GM23338 (cell line): Measurements from ENCODE around the gene MARCKS. TPM values are rescaled to one million over a fixed set of nuclear protein-coding genes. Genes with fewer than 3 reads are reported as not detected.
A peak's percentile ranks its signal among the peaks of the same experiment; 100 is the strongest.

Experiments used
- ATAC-seq: fragments of 200-7000 bp; cut with Tn5 transposase; 3 replicates; pipeline ENCODE4 v1.9.1; 2020
- DNase-seq: peaks from one replicate; pipeline ENCODE4 v3.0.0-alpha.2; 2015; ENCODE audit warnings: low spot score
- H2AFZ ChIP-seq: fragments of 200-600 bp; sonication (generic); 2 replicates; pipeline ENCODE4 v1.8.0; 2016; ENCODE audit warnings: antibody characterized with exemption, mild to moderate bottlenecking, moderate library complexity
- H3F3A ChIP-seq: fragments of 200-600 bp; sonication (generic); replicated peaks from 2 replicates; pipeline ENCODE4 v1.8.0; 2017; ENCODE audit warnings: antibody characterized with exemption, mixed run types, low read depth
- H3K27ac ChIP-seq: fragments of 200-600 bp; sonication (generic); 2 replicates; pipeline ENCODE4 v1.6.1; 2016; ENCODE audit warnings: low read depth
- H3K27me3 ChIP-seq: fragments of 200-600 bp; sonication (generic); 2 replicates; pipeline ENCODE4 v1.8.0; 2016; ENCODE audit warnings: mild to moderate bottlenecking, mixed run types, moderate library complexity; ENCODE audit not compliant: insufficient read depth
- H3K36me3 ChIP-seq: fragments of 200-600 bp; sonication (generic); 2 replicates; pipeline ENCODE4 v1.8.0; 2016; ENCODE audit warnings: mild to moderate bottlenecking; ENCODE audit not compliant: insufficient read depth
- H3K4me1 ChIP-seq: fragments of 200-600 bp; sonication (generic); 2 replicates; pipeline ENCODE4 v1.8.0; 2016; ENCODE audit warnings: mild to moderate bottlenecking, moderate library complexity; ENCODE audit not compliant: insufficient read depth
- H3K4me2 ChIP-seq: fragments of 200-600 bp; sonication (generic); 2 replicates; pipeline ENCODE4 v1.7.1; 2017; ENCODE audit warnings: mixed run types
- H3K4me3 ChIP-seq: fragments of 200-600 bp; sonication (generic); 2 replicates; pipeline ENCODE4 v1.6.1; 2016; ENCODE audit warnings: mixed run types
- H3K79me2 ChIP-seq: fragments of 200-600 bp; sonication (generic); replicated peaks from 2 replicates; pipeline ENCODE4 v1.8.0; 2017; ENCODE audit warnings: mild to moderate bottlenecking; ENCODE audit not compliant: insufficient read depth
- H3K9me2 ChIP-seq: fragments of 200-600 bp; sonication (generic); 2 replicates; pipeline ENCODE4 v1.8.0; 2017; ENCODE audit not compliant: insufficient read depth
- H4K20me1 ChIP-seq: fragments of 200-600 bp; sonication (generic); replicated peaks from 2 replicates; pipeline ENCODE4 v1.8.0; 2017; ENCODE audit warnings: mild to moderate bottlenecking; ENCODE audit not compliant: insufficient read depth
- H3K27ac Mint-ChIP-seq: 2 replicates; pipeline ENCODE4 v1.8.0; 2020; ENCODE audit warnings: inconsistent platforms, mild to moderate bottlenecking, moderate library complexity, mixed read lengths
- H3K27me3 Mint-ChIP-seq: 3 replicates; pipeline ENCODE4 v1.8.0; 2022; ENCODE audit warnings: low read depth, mild to moderate bottlenecking, moderate library complexity, mixed read lengths, inconsistent platforms; ENCODE audit not compliant: insufficient read depth, poor library complexity
- H3K36me3 Mint-ChIP-seq: 3 replicates; pipeline ENCODE4 v1.8.0; 2021; ENCODE audit warnings: low read depth, mild to moderate bottlenecking, inconsistent platforms, moderate library complexity, mixed read lengths
- H3K4me1 Mint-ChIP-seq: 3 replicates; pipeline ENCODE4 v1.8.0; 2020; ENCODE audit warnings: mild to moderate bottlenecking, inconsistent platforms, mixed read lengths
- H3K4me3 Mint-ChIP-seq: 3 replicates; pipeline ENCODE4 v1.8.0; 2021; ENCODE audit warnings: moderate library complexity, mild to moderate bottlenecking, inconsistent platforms, mixed read lengths
- H3K9me3 Mint-ChIP-seq: 3 replicates; pipeline ENCODE4 v1.8.0; 2020; ENCODE audit warnings: moderate library complexity, mild to moderate bottlenecking, inconsistent platforms, mixed read lengths
- CREB1 ChIP-seq: fragments of 250-450 bp; sonication (Bioruptor Pico); IDR thresholded peaks from 2 replicates; pipeline ENCODE4 v1.5.0; 2020; ENCODE audit warnings: low read depth, mild to moderate bottlenecking, moderate library complexity
- EZH2phosphoT487 ChIP-seq: fragments of 200-600 bp; sonication (generic); IDR thresholded peaks from one replicate; pipeline ENCODE4 v1.8.1; 2018; ENCODE audit warnings: antibody characterized with exemption; ENCODE audit not compliant: unreplicated experiment
- JUNB ChIP-seq: IDR thresholded peaks from one replicate; pipeline ENCODE4 v1.6.1; 2016; ENCODE audit warnings: antibody characterized with exemption; ENCODE audit not compliant: unreplicated experiment
- NANOG ChIP-seq: IDR thresholded peaks from 2 replicates; pipeline ENCODE4 v1.6.1; 2016; ENCODE audit warnings: antibody characterized with exemption, borderline replicate concordance
- STAT1 ChIP-seq: IDR thresholded peaks from one replicate; pipeline ENCODE4 v1.6.1; 2016; ENCODE audit warnings: antibody characterized with exemption; ENCODE audit not compliant: unreplicated experiment
- ZNF114 ChIP-seq: fragments of 250-450 bp; sonication (Bioruptor Pico); IDR thresholded peaks from 2 replicates; pipeline ENCODE4 v1.5.0; 2020; ENCODE audit warnings: mild to moderate bottlenecking, moderate library complexity
- ZNF331 ChIP-seq: fragments of 250-450 bp; sonication (Bioruptor Pico); IDR thresholded peaks from 2 replicates; pipeline ENCODE4 v1.5.0; 2020; ENCODE audit warnings: low read depth, mild to moderate bottlenecking, moderate library complexity
- polyA plus RNA-seq: library from polyadenylated mRNA; unstranded; fragments of >200 nt; fragmentation: Nextera tagmentation; extraction: Ambion mirVana; gene quantifications from 2 replicates; pipeline ENCODE4 v1.2.1, GENCODE V29; 2016
- total RNA-seq: library from RNA; depleted of rRNA; stranded (reverse); fragments of >200 nt; shearing (Covaris generic); gene quantifications from 2 replicates; pipeline ENCODE4 v1.2.3, GENCODE V29; 2014
- TF ChIP-seq, protein P1 (sequence below): IDR thresholded peaks from 2 replicates; pipeline ENCODE4 v1.6.1; 2016; ENCODE audit warnings: antibody characterized with exemption
- TF ChIP-seq, protein P2 (sequence below): fragments of 250-450 bp; sonication (Bioruptor Pico); IDR thresholded peaks from 2 replicates; pipeline ENCODE4 v1.5.0; 2020; ENCODE audit warnings: mild to moderate bottlenecking, moderate library complexity
- TF ChIP-seq, protein P3 (sequence below), 2 experiments: fragments of 200-600 bp in 1 of 2; sonication (generic) in 1 of 2; conservative IDR thresholded peaks; 2 replicates each; pipeline versions ENCODE4 v1.5.1 to v1.6.1; 2016 to 2017; ENCODE audit warnings: antibody characterized with exemption in 2 of 2, low read depth in 2 of 2, mild to moderate bottlenecking in 2 of 2, moderate library complexity in 1 of 2

Gene MARCKS
- total and polyA plus RNA-seq, 2 experiments from 2014 or later, result 71.5 to 85.9 TPM

DNA sequence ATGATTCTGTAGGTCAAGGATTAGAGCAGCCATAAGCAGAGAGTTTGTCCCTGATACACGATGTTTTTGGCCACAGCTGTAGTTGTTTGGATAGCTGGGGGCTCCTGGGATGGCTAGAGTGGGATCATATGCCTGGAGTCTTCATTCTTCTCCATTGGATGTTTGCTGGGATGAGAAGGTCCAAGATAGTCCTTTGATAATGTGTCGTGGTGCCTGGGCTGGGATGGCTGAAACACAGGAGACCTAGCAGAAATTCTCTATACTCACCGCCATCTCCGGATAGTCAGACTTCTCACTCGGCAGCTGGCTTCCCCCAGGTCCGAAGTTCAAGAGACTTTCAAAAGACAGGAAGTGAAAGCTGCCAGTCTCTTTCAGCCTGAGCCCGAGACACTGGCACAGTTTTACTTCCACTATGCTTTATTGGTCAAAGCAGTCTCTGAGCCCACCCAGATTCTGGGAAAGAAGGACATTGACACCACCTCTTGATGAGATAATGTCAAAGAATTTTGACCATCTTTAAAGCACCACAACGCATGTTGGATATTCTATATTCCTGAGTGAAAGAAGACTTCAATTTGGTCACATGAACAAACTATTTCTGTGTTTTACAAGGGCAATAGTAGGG lies 16.0 kb downstream of the MARCKS start:
- no peaks in the 10 kb centered on the region for H3K4me1 Mint-ChIP-seq
- no peak for ATAC-seq
- no peak overlapping the region for H3K27ac ChIP-seq

More for the DNA sequence above, 16.0 kb downstream of the MARCKS start:
- TF ChIP-seq ZNF114 (CRISPR knock-in tag) (no peak), ZNF331 (CRISPR knock-in tag) (no peak), STAT1 (no peak), EZH2phosphoT487 (no peak), JUNB (no peak), CREB1 (CRISPR knock-in tag) (no peak), NANOG (no peak)
- TF ChIP-seq, protein P1, sequence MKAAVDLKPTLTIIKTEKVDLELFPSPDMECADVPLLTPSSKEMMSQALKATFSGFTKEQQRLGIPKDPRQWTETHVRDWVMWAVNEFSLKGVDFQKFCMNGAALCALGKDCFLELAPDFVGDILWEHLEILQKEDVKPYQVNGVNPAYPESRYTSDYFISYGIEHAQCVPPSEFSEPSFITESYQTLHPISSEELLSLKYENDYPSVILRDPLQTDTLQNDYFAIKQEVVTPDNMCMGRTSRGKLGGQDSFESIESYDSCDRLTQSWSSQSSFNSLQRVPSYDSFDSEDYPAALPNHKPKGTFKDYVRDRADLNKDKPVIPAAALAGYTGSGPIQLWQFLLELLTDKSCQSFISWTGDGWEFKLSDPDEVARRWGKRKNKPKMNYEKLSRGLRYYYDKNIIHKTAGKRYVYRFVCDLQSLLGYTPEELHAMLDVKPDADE, result no peak
- TF ChIP-seq, protein P2, sequence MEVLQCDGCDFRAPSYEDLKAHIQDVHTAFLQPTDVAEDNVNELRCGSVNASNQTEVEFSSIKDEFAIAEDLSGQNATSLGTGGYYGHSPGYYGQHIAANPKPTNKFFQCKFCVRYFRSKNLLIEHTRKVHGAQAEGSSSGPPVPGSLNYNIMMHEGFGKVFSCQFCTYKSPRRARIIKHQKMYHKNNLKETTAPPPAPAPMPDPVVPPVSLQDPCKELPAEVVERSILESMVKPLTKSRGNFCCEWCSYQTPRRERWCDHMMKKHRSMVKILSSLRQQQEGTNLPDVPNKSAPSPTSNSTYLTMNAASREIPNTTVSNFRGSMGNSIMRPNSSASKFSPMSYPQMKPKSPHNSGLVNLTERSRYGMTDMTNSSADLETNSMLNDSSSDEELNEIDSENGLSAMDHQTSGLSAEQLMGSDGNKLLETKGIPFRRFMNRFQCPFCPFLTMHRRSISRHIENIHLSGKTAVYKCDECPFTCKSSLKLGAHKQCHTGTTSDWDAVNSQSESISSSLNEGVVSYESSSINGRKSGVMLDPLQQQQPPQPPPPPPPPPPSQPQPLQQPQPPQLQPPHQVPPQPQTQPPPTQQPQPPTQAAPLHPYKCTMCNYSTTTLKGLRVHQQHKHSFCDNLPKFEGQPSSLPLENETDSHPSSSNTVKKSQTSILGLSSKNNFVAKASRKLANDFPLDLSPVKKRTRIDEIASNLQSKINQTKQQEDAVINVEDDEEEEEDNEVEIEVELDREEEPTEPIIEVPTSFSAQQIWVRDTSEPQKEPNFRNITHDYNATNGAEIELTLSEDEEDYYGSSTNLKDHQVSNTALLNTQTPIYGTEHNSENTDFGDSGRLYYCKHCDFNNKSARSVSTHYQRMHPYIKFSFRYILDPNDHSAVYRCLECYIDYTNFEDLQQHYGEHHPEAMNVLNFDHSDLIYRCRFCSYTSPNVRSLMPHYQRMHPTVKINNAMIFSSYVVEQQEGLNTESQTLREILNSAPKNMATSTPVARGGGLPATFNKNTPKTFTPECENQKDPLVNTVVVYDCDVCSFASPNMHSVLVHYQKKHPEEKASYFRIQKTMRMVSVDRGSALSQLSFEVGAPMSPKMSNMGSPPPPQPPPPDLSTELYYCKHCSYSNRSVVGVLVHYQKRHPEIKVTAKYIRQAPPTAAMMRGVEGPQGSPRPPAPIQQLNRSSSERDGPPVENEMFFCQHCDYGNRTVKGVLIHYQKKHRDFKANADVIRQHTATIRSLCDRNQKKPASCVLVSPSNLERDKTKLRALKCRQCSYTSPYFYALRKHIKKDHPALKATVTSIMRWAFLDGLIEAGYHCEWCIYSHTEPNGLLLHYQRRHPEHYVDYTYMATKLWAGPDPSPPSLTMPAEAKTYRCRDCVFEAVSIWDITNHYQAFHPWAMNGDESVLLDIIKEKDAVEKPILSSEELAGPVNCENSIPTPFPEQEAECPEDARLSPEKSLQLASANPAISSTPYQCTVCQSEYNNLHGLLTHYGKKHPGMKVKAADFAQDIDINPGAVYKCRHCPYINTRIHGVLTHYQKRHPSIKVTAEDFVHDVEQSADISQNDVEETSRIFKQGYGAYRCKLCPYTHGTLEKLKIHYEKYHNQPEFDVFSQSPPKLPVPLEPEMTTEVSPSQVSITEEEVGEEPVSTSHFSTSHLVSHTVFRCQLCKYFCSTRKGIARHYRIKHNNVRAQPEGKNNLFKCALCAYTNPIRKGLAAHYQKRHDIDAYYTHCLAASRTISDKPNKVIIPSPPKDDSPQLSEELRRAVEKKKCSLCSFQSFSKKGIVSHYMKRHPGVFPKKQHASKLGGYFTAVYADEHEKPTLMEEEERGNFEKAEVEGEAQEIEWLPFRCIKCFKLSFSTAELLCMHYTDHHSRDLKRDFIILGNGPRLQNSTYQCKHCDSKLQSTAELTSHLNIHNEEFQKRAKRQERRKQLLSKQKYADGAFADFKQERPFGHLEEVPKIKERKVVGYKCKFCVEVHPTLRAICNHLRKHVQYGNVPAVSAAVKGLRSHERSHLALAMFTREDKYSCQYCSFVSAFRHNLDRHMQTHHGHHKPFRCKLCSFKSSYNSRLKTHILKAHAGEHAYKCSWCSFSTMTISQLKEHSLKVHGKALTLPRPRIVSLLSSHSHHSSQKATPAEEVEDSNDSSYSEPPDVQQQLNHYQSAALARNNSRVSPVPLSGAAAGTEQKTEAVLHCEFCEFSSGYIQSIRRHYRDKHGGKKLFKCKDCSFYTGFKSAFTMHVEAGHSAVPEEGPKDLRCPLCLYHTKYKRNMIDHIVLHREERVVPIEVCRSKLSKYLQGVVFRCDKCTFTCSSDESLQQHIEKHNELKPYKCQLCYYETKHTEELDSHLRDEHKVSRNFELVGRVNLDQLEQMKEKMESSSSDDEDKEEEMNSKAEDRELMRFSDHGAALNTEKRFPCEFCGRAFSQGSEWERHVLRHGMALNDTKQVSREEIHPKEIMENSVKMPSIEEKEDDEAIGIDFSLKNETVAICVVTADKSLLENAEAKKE (CRISPR knock-in tag), result no peak
- TF ChIP-seq, protein P3, sequence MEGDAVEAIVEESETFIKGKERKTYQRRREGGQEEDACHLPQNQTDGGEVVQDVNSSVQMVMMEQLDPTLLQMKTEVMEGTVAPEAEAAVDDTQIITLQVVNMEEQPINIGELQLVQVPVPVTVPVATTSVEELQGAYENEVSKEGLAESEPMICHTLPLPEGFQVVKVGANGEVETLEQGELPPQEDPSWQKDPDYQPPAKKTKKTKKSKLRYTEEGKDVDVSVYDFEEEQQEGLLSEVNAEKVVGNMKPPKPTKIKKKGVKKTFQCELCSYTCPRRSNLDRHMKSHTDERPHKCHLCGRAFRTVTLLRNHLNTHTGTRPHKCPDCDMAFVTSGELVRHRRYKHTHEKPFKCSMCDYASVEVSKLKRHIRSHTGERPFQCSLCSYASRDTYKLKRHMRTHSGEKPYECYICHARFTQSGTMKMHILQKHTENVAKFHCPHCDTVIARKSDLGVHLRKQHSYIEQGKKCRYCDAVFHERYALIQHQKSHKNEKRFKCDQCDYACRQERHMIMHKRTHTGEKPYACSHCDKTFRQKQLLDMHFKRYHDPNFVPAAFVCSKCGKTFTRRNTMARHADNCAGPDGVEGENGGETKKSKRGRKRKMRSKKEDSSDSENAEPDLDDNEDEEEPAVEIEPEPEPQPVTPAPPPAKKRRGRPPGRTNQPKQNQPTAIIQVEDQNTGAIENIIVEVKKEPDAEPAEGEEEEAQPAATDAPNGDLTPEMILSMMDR (conservative IDR thresholded peaks at IDR 0.05; ENCODE audit: low read depth in 2 of 2), result no peak
- Histone ChIP-seq H3K4me1 (no peaks in the 10 kb centered on the region), H3K79me2 (no peaks in the 10 kb centered on the region), H3K4me2 (no peak overlapping the region), H2AFZ (no peak overlapping the region), H3K27me3 (no peaks in the 10 kb centered on the region), H3F3A (no peaks in the 10 kb centered on the region), H4K20me1 (no peaks in the 10 kb centered on the region), H3K4me3 (no peak overlapping the region), H3K36me3 (no peaks in the 10 kb centered on the region), H3K9me2 (no peaks in the 10 kb centered on the region)
- DNase-seq, result peak; percentile 28
- Mint-ChIP-seq H3K9me3 (no peaks in the 10 kb centered on the region), H3K27me3 (peaks cover 3% of the 10 kb centered on the region), H3K27ac (no peak overlapping the region), H3K4me3 (no peak overlapping the region), H3K36me3 (no peaks in the 10 kb centered on the region)
